ENCODE data around the gene ZFP92.

DNA sequence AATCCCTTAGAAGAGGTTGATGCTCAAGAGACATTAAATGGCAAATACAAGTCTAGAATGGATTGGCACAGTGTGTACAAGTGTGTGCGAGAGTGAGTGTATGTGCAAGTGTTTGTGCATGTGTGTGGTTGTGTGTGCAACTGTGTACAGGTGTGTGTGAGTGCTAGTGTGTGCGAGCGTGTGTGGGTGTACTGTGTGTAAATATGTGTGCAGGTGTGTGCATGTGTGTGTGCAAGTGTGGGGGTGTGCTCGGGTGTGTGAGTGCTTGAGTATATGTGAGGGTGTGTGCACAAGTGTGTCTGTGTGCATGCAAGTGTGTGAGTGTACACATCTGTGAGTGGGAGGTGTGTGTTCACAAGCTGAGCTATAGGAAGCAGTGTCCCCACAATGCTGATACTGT lies 28.7 kb downstream of the ZFP92 start:
- TF ChIP-seq, protein P1, sequence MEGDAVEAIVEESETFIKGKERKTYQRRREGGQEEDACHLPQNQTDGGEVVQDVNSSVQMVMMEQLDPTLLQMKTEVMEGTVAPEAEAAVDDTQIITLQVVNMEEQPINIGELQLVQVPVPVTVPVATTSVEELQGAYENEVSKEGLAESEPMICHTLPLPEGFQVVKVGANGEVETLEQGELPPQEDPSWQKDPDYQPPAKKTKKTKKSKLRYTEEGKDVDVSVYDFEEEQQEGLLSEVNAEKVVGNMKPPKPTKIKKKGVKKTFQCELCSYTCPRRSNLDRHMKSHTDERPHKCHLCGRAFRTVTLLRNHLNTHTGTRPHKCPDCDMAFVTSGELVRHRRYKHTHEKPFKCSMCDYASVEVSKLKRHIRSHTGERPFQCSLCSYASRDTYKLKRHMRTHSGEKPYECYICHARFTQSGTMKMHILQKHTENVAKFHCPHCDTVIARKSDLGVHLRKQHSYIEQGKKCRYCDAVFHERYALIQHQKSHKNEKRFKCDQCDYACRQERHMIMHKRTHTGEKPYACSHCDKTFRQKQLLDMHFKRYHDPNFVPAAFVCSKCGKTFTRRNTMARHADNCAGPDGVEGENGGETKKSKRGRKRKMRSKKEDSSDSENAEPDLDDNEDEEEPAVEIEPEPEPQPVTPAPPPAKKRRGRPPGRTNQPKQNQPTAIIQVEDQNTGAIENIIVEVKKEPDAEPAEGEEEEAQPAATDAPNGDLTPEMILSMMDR (optimal IDR thresholded peaks at IDR 0.05 in 1 of 3, IDR thresholded peaks at IDR 0.05 in 1 of 3, conservative IDR thresholded peaks at IDR 0.05 in 1 of 3; ENCODE audit: extremely low read depth in 1 of 3, insufficient read depth in 2 of 3, low read length in 3 of 3): no peak
- no peak for TF ChIP-seq EZH2 (IDR thresholded peaks at IDR 0.05; ENCODE audit: low read length)

All from keratinocyte (primary cell).